Adrenal gland (tissue), 12 donors: ENCODE measurements around the gene HHAT. TPM values are rescaled to one million over a fixed set of nuclear protein-coding genes. Genes with fewer than 3 reads are reported as not detected.
A peak's percentile ranks its signal among the peaks of the same experiment; 100 is the strongest.

Experiments
- DNase-seq, 7 donors: peaks; one replicate each; pipeline ENCODE4 v3.0.0-alpha.2; 2019 to 2020
- H3K27ac ChIP-seq, 5 donors: fragments of 200-600 bp; sonication (generic) in 4 of 5; 1 replicate in 3 of 5; 2 replicates in 2 of 5; pipeline versions ENCODE4 v1.5.1 to v1.8.0; 2016 to 2020; ENCODE audit warnings: mild to moderate bottlenecking in 1 of 5
- H3K27me3 ChIP-seq: fragments of 200-600 bp; 2 replicates; pipeline ENCODE4 v1.8.0; 2021
- H3K36me3 ChIP-seq, 2 donors: fragments of 200-600 bp; replicated peaks in 1 of 2; 1 replicate in 1 of 2; 2 replicates in 1 of 2; pipeline versions ENCODE4 v1.5.1 to v1.8.0; 2018 to 2022
- H3K4me1 ChIP-seq, 2 donors: fragments of 200-600 bp; replicated peaks in 1 of 2; 1 replicate in 1 of 2; 2 replicates in 1 of 2; pipeline versions ENCODE4 v1.5.1 to v1.8.0; 2018 to 2021
- H3K4me3 ChIP-seq, 4 donors: fragments of 200-600 bp; sonication (generic) in 3 of 4; one replicate each; pipeline ENCODE4 v1.5.1; 2016 to 2018
- H3K9me3 ChIP-seq, 3 donors: fragments of 200-600 bp; sonication (generic) in 1 of 3; replicated peaks in 1 of 3; 1 replicate in 2 of 3; 2 replicates in 1 of 3; pipeline versions ENCODE4 v1.5.1 to v1.8.0; 2016 to 2021
- CTCF ChIP-seq, 6 experiments: fragments of 450-650 bp in 4 of 6; fragments of 200-600 bp in 2 of 6; sonication (generic) in 1 of 6; IDR thresholded peaks; 1 replicate in 5 of 6; 2 replicates in 1 of 6; pipeline versions ENCODE4 v1.5.1 to v1.8.0; 2016 to 2021; ENCODE audit warnings: antibody characterized with exemption in 6 of 6, mild to moderate bottlenecking in 2 of 6, moderate library complexity in 1 of 6
- POLR2A ChIP-seq, 2 donors: fragments of 450-650 bp; IDR thresholded peaks; one replicate each; pipeline ENCODE4 v1.6.1; 2017; ENCODE audit warnings: antibody characterized with exemption in 2 of 2, mild to moderate bottlenecking in 2 of 2, moderate library complexity in 1 of 2
- WGBS, 4 donors: extraction: QIAGEN DNeasy Blood & Tissue Kit in 2 of 4; methylation state at CpG; one replicate each; pipeline versions ENCODE4 v1.1.5 to v1.1.7; 2013 to 2017; 5-methylcytosine and 5-hydroxymethylcytosine counted together
- intact Hi-C, 2 donors: fragments of 100-400 bp; cut with DNase I; formaldehyde crosslinking; loops; one replicate each; pipeline versions ENCODE4 v1.14.1 to v1.15.0; 2022 to 2023
- polyA plus RNA-seq, 3 donors: library from polyadenylated mRNA; stranded (reverse); fragments of 200-250 nt in 2 of 3; fragments of 350-450 nt in 1 of 3; fragmentation: Illumina TruSeq in 1 of 3; extraction: RNeasy Lipid Tissue Mini Kit (QIAGEN cat#74804) in 1 of 3; gene quantifications; one replicate each; pipeline ENCODE4 v1.2.3, GENCODE V29; 2013 to 2014
- total RNA-seq, 9 donors: library from RNA; depleted of rRNA in 4 of 9; stranded (reverse); fragments of >200 nt in 4 of 9; fragments of 120-200 nt in 1 of 9; fragmentation: NEBNext Ultra II Directional in 1 of 9; extraction: Animal tissue kit (Norgen Biotek cat#: 25700) in 1 of 9; gene quantifications; one replicate each; pipeline versions ENCODE4 v1.1.0 to v1.2.4, GENCODE V29; 2013 to 2023
- donor health status: healthy with polysubstance abuse.
- donor health status: Bipolar disorder and iron deficiency.
- donor health status: DM: yes; HTN: yes; CAD: no.
- donor health status: DM: no; HTN: no; CAD: no.
- donor health status: DM: no; HTN: no; CAD: no.
- donor health status: DM: yes; HTN: yes; CAD: no.

Gene HHAT
- total and polyA plus RNA-seq, 12 donors = 3.1 to 26.7 (median 12.3) TPM

- Histone ChIP-seq H3K36me3 (no peaks in the 10 kb centered on the region), H3K4me1 (peaks cover 7 to 27% of the 10 kb centered on the region in 2 donors), H3K27ac (peak overlapping the region in 1 of 5 donors; percentile 75), H3K9me3 (no peaks in the 10 kb centered on the region), H3K27me3 (no peaks in the 10 kb centered on the region), H3K4me3 (no peak overlapping the region)
- no peak for TF ChIP-seq POLR2A (IDR thresholded peaks at IDR 0.05)
- no peak for TF ChIP-seq CTCF (IDR thresholded peaks at IDR 0.05)
- intact Hi-C loops = no loop called here
- DNase-seq = no peak
- 61 to 88% (median 67%) methylated on average over 1 of the region's 1 CpG for WGBS, 4 donors
Measured at GRCh38 chr1:210397252-210397651, 68.5 kb downstream of the HHAT start.

- no peak for DNase-seq
- Histone ChIP-seq H3K27me3 (no peaks in the 10 kb centered on the region), H3K4me3 (no peak overlapping the region), H3K36me3 (no peaks in the 10 kb centered on the region), H3K9me3 (no peaks in the 10 kb centered on the region), H3K27ac (peak overlapping the region in 3 of 5 donors; percentile 13 to 75 (median 63)), H3K4me1 (peaks cover 7 to 27% of the 10 kb centered on the region in 2 donors)
- WGBS, 4 donors = 94 to 97% (median 95%) methylated on average over 5 of the region's 5 CpGs
- TF ChIP-seq POLR2A (IDR thresholded peaks at IDR 0.05) (no peak), CTCF (IDR thresholded peaks at IDR 0.05) (no peak)
- intact Hi-C loops = loop anchor here in 1 of 2 donors (2.0 kb wide), 1 partner anchor 37 kb away; no protein-coding TSS in a partner anchor
Measured at GRCh38 chr1:210397681-210398080, 69.0 kb downstream of the HHAT start.

GRCh38 chr1:210398466-210398865 lies 69.8 kb downstream of the HHAT start:
- TF ChIP-seq CTCF (IDR thresholded peaks at IDR 0.05) (no peak), POLR2A (IDR thresholded peaks at IDR 0.05) (no peak)
- no peaks in the 10 kb centered on the region for H3K36me3 ChIP-seq
- no peaks in the 10 kb centered on the region for H3K27me3 ChIP-seq
- DNase-seq = no peak
- H3K4me3 ChIP-seq = no peak overlapping the region
- intact Hi-C loops = loop anchor here in 1 of 2 donors (2.0 kb wide), 1 partner anchor 38 kb away; no protein-coding TSS in a partner anchor
- no peak overlapping the region for H3K27ac ChIP-seq
- peaks cover 5 to 19% of the 10 kb centered on the region in 2 donors for H3K4me1 ChIP-seq
- WGBS, 4 donors = 76 to 100% (median 86%) methylated on average over 1 of the region's 1 CpG
- H3K9me3 ChIP-seq = no peaks in the 10 kb centered on the region

- intact Hi-C loops = loop anchor here (5.0 to 10.0 kb wide), 3 partner anchors 43 to 735 kb away; partner anchors contain the start of gene KCNH1 (in 1 of the 2)
- DNase-seq = peak; percentile 53 to 87 (median 71)
- no peaks in the 10 kb centered on the region for H3K27me3 ChIP-seq
- TF ChIP-seq POLR2A (IDR thresholded peaks at IDR 0.05) = no peak
- TF ChIP-seq CTCF (IDR thresholded peaks at IDR 0.05) = peak; percentile 67 to 92 (median 86)
- no peak overlapping the region for H3K27ac ChIP-seq
- H3K9me3 ChIP-seq = no peaks in the 10 kb centered on the region
- H3K36me3 ChIP-seq = no peaks in the 10 kb centered on the region
- 58 to 84% (median 64%) methylated on average over 4 to 5 of the region's 5 CpGs for WGBS, 4 donors
- H3K4me1 ChIP-seq = peaks cover 0 to 10% of the 10 kb centered on the region in 2 donors
- H3K4me3 ChIP-seq = no peak overlapping the region
Measured at GRCh38 chr1:210400043-210400840, 71.5 kb downstream of the HHAT start.
